ENCODE data around the gene EDN2.
A peak's percentile ranks its signal among the peaks of the same experiment; 100 is the strongest.

DNA sequence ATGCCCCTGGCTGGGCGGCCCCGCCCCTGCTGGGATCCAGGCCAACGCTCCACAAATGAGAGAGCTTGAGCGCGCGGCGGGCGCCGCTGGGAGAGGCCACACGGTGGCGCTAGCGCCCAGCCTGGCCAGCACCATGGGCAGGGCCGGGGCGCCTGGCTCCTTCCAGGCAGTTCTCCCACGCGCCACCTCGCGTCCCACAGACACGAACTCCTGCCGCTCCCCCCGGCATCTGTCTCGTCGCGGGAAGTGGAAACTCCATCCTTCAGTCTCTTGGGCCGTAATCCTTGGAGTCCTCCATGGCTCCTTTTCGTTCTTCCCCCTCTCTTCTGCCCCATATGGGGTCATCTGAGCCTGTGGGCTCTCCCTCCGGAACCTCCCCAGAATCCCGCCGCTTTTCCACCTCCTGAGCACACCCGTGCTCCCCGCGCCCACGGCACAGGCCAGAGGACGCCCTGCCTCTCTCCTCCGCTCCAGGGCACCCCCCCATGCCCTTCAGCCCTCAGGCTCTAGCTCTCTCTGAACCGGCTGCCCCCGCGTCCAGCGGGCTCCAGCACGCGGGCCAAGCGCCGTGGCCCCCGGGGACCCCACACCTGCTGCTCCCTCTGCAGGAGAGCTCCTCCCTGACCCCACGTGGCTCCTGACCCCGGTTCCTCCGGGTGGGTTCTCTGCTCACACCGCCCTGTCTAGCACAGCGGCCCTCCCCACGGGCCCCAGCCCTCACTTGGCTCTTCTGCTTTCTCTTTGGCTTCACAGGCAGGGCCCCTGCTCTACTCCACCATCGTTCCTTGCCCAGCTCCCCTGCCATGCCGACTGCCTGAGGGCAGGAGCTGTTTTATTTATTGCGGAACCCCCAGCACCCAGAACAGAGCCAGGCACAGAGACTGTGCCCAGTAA is 31.9 kb upstream of the EDN2 start:
- peak in 1 of 2 donors; percentile 33 for TF ChIP-seq POLR2A (IDR thresholded peaks at IDR 0.05)
- TF ChIP-seq, protein P1, sequence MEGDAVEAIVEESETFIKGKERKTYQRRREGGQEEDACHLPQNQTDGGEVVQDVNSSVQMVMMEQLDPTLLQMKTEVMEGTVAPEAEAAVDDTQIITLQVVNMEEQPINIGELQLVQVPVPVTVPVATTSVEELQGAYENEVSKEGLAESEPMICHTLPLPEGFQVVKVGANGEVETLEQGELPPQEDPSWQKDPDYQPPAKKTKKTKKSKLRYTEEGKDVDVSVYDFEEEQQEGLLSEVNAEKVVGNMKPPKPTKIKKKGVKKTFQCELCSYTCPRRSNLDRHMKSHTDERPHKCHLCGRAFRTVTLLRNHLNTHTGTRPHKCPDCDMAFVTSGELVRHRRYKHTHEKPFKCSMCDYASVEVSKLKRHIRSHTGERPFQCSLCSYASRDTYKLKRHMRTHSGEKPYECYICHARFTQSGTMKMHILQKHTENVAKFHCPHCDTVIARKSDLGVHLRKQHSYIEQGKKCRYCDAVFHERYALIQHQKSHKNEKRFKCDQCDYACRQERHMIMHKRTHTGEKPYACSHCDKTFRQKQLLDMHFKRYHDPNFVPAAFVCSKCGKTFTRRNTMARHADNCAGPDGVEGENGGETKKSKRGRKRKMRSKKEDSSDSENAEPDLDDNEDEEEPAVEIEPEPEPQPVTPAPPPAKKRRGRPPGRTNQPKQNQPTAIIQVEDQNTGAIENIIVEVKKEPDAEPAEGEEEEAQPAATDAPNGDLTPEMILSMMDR (IDR thresholded peaks at IDR 0.05) = peak; percentile 86 to 98 (median 95)
- peak in 1 of 2 donors; percentile 71 for TF ChIP-seq EP300 (IDR thresholded peaks at IDR 0.05)

All from tibial nerve (tissue), 4 donors.